ENCODE measurements around the gene NEK7.

DNA sequence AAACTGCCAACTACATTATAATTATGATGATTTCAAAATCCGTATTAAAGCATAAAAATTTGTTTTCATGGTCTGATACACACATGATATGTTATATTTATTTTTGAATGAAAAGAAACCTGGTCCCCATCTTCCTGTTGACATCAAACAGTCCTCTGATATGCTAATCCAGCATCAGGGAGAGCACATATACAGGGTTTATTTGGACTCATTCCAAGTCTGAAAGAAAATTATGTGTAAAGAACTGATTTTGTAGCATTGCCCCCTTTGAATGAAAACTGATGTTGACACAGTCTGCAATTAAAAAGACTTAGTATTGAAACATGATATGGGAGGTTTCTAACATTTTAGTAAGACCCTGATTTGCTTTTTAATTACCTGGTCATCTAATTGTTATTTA lies 119.4 kb downstream of the NEK7 start:
- TF ChIP-seq, protein P1, sequence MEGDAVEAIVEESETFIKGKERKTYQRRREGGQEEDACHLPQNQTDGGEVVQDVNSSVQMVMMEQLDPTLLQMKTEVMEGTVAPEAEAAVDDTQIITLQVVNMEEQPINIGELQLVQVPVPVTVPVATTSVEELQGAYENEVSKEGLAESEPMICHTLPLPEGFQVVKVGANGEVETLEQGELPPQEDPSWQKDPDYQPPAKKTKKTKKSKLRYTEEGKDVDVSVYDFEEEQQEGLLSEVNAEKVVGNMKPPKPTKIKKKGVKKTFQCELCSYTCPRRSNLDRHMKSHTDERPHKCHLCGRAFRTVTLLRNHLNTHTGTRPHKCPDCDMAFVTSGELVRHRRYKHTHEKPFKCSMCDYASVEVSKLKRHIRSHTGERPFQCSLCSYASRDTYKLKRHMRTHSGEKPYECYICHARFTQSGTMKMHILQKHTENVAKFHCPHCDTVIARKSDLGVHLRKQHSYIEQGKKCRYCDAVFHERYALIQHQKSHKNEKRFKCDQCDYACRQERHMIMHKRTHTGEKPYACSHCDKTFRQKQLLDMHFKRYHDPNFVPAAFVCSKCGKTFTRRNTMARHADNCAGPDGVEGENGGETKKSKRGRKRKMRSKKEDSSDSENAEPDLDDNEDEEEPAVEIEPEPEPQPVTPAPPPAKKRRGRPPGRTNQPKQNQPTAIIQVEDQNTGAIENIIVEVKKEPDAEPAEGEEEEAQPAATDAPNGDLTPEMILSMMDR (IDR thresholded peaks at IDR 0.05) = no peak
- no peak for TF ChIP-seq POLR2A (IDR thresholded peaks at IDR 0.05)

All from ovary (tissue), 3 donors.